WTC11 (cell line): Measurements from ENCODE around the gene GNAO1. TPM values are rescaled to one million over a fixed set of nuclear protein-coding genes. Genes with fewer than 3 reads are reported as not detected.

Experiments used
- ATAC-seq: fragments of 200-7000 bp; cut with Tn5 transposase; 2 replicates; pipeline ENCODE4 v1.10.0; 2021; ENCODE audit warnings: mild to moderate bottlenecking, moderate library complexity
- CTCF ChIA-PET: fragments of 300-600 bp; sonication (Branson Sonifier 250); formaldehyde crosslinking; loops from one replicate; lab custom pipeline; 2021; ENCODE audit warnings: antibody characterized with exemption; lab: Charles Lee
- POLR2A ChIA-PET: fragments of 350-600 bp; sonication (Branson Sonifier 250); formaldehyde crosslinking; loops from one replicate; lab custom pipeline; 2021; ENCODE audit warnings: antibody characterized with exemption; lab: Charles Lee
- DNase-seq: peaks from one replicate; pipeline ENCODE4 v3.0.0; 2021; ENCODE audit warnings: low spot score
- H3K27ac Mint-ChIP-seq: 2 replicates; pipeline ENCODE4 v1.8.0; 2021; ENCODE audit warnings: mixed read lengths
- H3K27me3 Mint-ChIP-seq: 2 replicates; pipeline ENCODE4 v1.8.0; 2021; ENCODE audit warnings: low read depth, mild to moderate bottlenecking, moderate library complexity, mixed read lengths
- H3K36me3 Mint-ChIP-seq: 2 replicates; pipeline ENCODE4 v1.8.0; 2021; ENCODE audit warnings: mixed read lengths
- H3K4me1 Mint-ChIP-seq: 2 replicates; pipeline ENCODE4 v1.8.0; 2022; ENCODE audit warnings: mixed read lengths
- H3K4me3 Mint-ChIP-seq: 2 replicates; pipeline ENCODE4 v1.8.0; 2021; ENCODE audit warnings: mild to moderate bottlenecking, moderate library complexity, mixed read lengths
- H3K9me3 Mint-ChIP-seq: 2 replicates; pipeline ENCODE4 v1.8.0; 2021; ENCODE audit warnings: mixed read lengths
- ATF6 ChIP-seq: sonication (generic); formaldehyde crosslinking; IDR thresholded peaks from 2 replicates; pipeline ENCODE4 v1.8.1; 2023; ENCODE audit warnings: mild to moderate bottlenecking, missing genetic modification reagents
- CDX4 ChIP-seq: fragments of 250-450 bp; sonication (Bioruptor Pico); IDR thresholded peaks from 2 replicates; pipeline ENCODE4 v1.9.0; 2021; ENCODE audit warnings: moderate library complexity, mild to moderate bottlenecking, inconsistent platforms, borderline replicate concordance
- CREB1 ChIP-seq: sonication (generic); formaldehyde crosslinking; IDR thresholded peaks from 2 replicates; pipeline ENCODE4 v1.8.0; 2023; ENCODE audit warnings: mild to moderate bottlenecking, missing genetic modification reagents
- CREM ChIP-seq: sonication (generic); formaldehyde crosslinking; IDR thresholded peaks from 2 replicates; pipeline ENCODE4 v1.8.1; 2022; ENCODE audit warnings: mild to moderate bottlenecking, missing genetic modification reagents, moderate library complexity
- E2F5 ChIP-seq: sonication (generic); formaldehyde crosslinking; IDR thresholded peaks from 2 replicates; pipeline ENCODE4 v1.8.1; 2022; ENCODE audit warnings: mild to moderate bottlenecking, moderate library complexity, missing genetic modification reagents
- FOXJ3 ChIP-seq: sonication (generic); formaldehyde crosslinking; IDR thresholded peaks from 2 replicates; pipeline ENCODE4 v1.9.0; 2021; ENCODE audit warnings: missing genetic modification reagents, mild to moderate bottlenecking, borderline replicate concordance
- GRHL2 ChIP-seq: fragments of 250-450 bp; sonication (Bioruptor Pico); IDR thresholded peaks from 2 replicates; pipeline ENCODE4 v1.8.0; 2022; ENCODE audit warnings: mild to moderate bottlenecking, moderate library complexity; ENCODE audit not compliant: insufficient replicate concordance, severe bottlenecking
- IRF2 ChIP-seq: sonication (generic); formaldehyde crosslinking; IDR thresholded peaks from 2 replicates; pipeline ENCODE4 v1.8.0; 2022; ENCODE audit warnings: low read depth, missing genetic modification reagents, borderline replicate concordance
- MYBL2 ChIP-seq: sonication (generic); formaldehyde crosslinking; IDR thresholded peaks from 2 replicates; pipeline ENCODE4 v1.8.1; 2023; ENCODE audit warnings: mild to moderate bottlenecking, moderate library complexity, missing genetic modification reagents
- NFYB ChIP-seq: sonication (generic); formaldehyde crosslinking; conservative IDR thresholded peaks from 2 replicates; pipeline ENCODE4 v1.8.0; 2022; ENCODE audit warnings: low read depth, missing genetic modification reagents
- NR3C1 ChIP-seq: sonication (generic); formaldehyde crosslinking; conservative IDR thresholded peaks from 2 replicates; pipeline ENCODE4 v1.8.1; 2023; ENCODE audit warnings: low read depth, mild to moderate bottlenecking, missing genetic modification reagents
- PREB ChIP-seq: sonication (generic); formaldehyde crosslinking; IDR thresholded peaks from 2 replicates; pipeline ENCODE4 v1.8.1; 2022; ENCODE audit warnings: mild to moderate bottlenecking, missing genetic modification reagents, moderate library complexity, borderline replicate concordance
- PRRX2 ChIP-seq: fragments of 250-450 bp; sonication (Bioruptor Pico); IDR thresholded peaks from 2 replicates; pipeline ENCODE4 v1.8.0; 2021; ENCODE audit warnings: mild to moderate bottlenecking
- RORB ChIP-seq: fragments of 250-450 bp; sonication (Bioruptor Pico); IDR thresholded peaks from 2 replicates; pipeline ENCODE4 v1.9.0; 2021; ENCODE audit warnings: mild to moderate bottlenecking
- TCF7 ChIP-seq: sonication (generic); formaldehyde crosslinking; IDR thresholded peaks from 2 replicates; pipeline ENCODE4 v1.8.0; 2022; ENCODE audit warnings: mild to moderate bottlenecking, low read depth, missing genetic modification reagents, moderate library complexity
- TEAD1 ChIP-seq: sonication (generic); formaldehyde crosslinking; IDR thresholded peaks from 2 replicates; pipeline ENCODE4 v1.8.0; 2022; ENCODE audit warnings: mild to moderate bottlenecking, missing genetic modification reagents
- USF1 ChIP-seq: sonication (generic); formaldehyde crosslinking; IDR thresholded peaks from 2 replicates; pipeline ENCODE4 v1.8.0; 2022; ENCODE audit warnings: mild to moderate bottlenecking, missing genetic modification reagents
- ZNF232 ChIP-seq: sonication (generic); formaldehyde crosslinking; IDR thresholded peaks from 2 replicates; pipeline ENCODE4 v1.8.0; 2022; ENCODE audit warnings: mild to moderate bottlenecking, missing genetic modification reagents
- ZNF317 ChIP-seq: sonication (generic); formaldehyde crosslinking; IDR thresholded peaks from 2 replicates; pipeline ENCODE4 v1.8.1; 2023; ENCODE audit warnings: low read depth, mild to moderate bottlenecking, moderate library complexity, missing genetic modification reagents, borderline replicate concordance
- ZNF396 ChIP-seq: fragments of 250-450 bp; sonication (Bioruptor Pico); IDR thresholded peaks from 2 replicates; pipeline ENCODE4 v1.8.0; 2021; ENCODE audit warnings: mild to moderate bottlenecking, moderate library complexity, borderline replicate concordance
- ZNF425 ChIP-seq: fragments of 250-450 bp; sonication (Bioruptor Pico); conservative IDR thresholded peaks from 2 replicates; pipeline ENCODE4 v1.9.0; 2021; ENCODE audit warnings: mild to moderate bottlenecking
- ZNF532 ChIP-seq: fragments of 250-450 bp; sonication (Bioruptor Pico); IDR thresholded peaks from 2 replicates; pipeline ENCODE4 v1.9.0; 2021; ENCODE audit warnings: mild to moderate bottlenecking, borderline replicate concordance
- ZNF671 ChIP-seq: fragments of 250-450 bp; sonication (Bioruptor Pico); IDR thresholded peaks from 2 replicates; pipeline ENCODE4 v1.8.0; 2021; ENCODE audit warnings: mild to moderate bottlenecking
- total RNA-seq: library from RNA; stranded (reverse); gene quantifications from 3 replicates; pipeline ENCODE4 v1.2.3, GENCODE V29; 2021

The GNAO1 gene
- total RNA-seq, 1 experiment from 2014 or later = 30.6 TPM

- TF ChIP-seq PREB (CRISPR knock-in tag) (no peak), FOXJ3 (CRISPR knock-in tag) (no peak), ZNF396 (CRISPR knock-in tag) (no peak), ZNF532 (no peak), CDX4 (CRISPR knock-in tag) (no peak), PRRX2 (CRISPR knock-in tag) (no peak), ATF6 (CRISPR knock-in tag) (no peak), ZNF671 (CRISPR knock-in tag) (no peak), CREM (CRISPR knock-in tag) (no peak)
Measured at GRCh38 chr16:56363781-56364565, 172.7 kb downstream of the GNAO1 start (continued).

GRCh38 chr16:56364865-56365264, 173.6 kb downstream of the GNAO1 start:
- no peaks in the 10 kb centered on the region for H3K4me1 Mint-ChIP-seq
- peaks cover 16% of the 10 kb centered on the region; the same call in 1 of the 2 replicates for H3K36me3 Mint-ChIP-seq
- ChIA-PET POLR2A (no interaction called here), CTCF (no interaction called here)
- no peak overlapping the region for H3K27ac Mint-ChIP-seq
- DNase-seq = no peak
- no peaks in the 10 kb centered on the region for H3K9me3 Mint-ChIP-seq
- no peak overlapping the region for H3K4me3 Mint-ChIP-seq
- H3K27me3 Mint-ChIP-seq = no peaks in the 10 kb centered on the region
- no peak for ATAC-seq
- TF ChIP-seq GRHL2 (CRISPR knock-in tag) (no peak), CREB1 (CRISPR knock-in tag) (no peak), TCF7 (CRISPR knock-in tag) (no peak), NR3C1 (CRISPR knock-in tag) (no peak), RORB (CRISPR knock-in tag) (no peak), NFYB (no peak), USF1 (CRISPR knock-in tag) (no peak), MYBL2 (CRISPR knock-in tag) (no peak), ZNF232 (CRISPR knock-in tag) (no peak), ZNF671 (CRISPR knock-in tag) (no peak), IRF2 (no peak), ZNF425 (CRISPR knock-in tag) (no peak), TEAD1 (CRISPR knock-in tag) (no peak), ZNF317 (no peak), E2F5 (no peak)
